Skin of body (tissue), 2 donors: ENCODE results near the gene RAD51B. TPM values are rescaled to one million over a fixed set of nuclear protein-coding genes. Genes with fewer than 3 reads are reported as not detected.
"Not testable (repeated sequence)": the region's sequence is repeated elsewhere in the genome, so short reads cannot be mapped to it uniquely, and the experiment has no call there.

Source experiments
- DNase-seq: peaks from one replicate; lab custom pipeline; 2025; lab: John Stamatoyannopoulos, UW
- total RNA-seq: library from RNA; depleted of rRNA; stranded (reverse); fragments of >200 nt; gene quantifications from one replicate; pipeline ENCODE4 v1.2.3, GENCODE V29; 2014

Gene RAD51B
- total RNA-seq, 1 donor from 2014 or later = 35.1 TPM

DNA sequence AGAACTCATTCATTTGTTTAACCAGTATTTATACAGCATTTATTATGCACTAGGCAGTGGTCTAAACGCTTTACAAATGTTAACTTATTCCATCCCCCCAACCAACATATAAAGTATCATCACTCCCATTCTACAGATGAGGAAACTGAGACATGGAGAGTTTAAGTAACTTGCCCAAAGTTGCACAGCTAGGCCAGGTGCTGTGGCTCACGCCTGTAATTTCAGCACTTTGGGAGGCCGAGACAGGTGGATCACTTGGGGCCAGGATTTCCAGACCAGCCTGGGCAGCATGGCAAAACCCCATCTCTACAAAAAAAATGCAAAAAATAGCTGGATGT, 935.4 kb downstream of the RAD51B start:
- DNase-seq = no peak

DNA sequence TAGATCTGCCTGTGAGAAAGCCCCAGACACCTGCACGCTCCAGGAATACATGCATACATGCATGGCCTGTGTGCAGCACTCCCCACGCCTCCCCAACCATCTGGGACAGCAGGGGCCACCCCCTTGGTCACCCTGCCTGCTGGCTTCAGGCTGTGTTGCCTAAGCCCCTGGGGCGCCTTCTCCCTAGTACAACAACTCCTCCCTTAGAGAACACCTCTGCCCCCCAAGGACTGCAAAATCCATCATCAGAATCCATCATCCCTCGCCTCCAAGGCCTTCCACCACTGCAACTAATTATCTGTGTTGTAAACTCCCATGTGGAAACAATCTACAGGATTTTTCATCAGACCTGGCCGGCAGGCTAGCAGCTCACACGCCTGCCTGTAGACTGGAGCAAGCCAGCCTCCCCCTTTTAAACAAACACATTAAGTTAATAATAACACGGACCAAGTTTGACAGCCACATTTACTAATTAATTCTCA, 936.5 kb downstream of the RAD51B start:
- DNase-seq = peak; percentile 55

DNA sequence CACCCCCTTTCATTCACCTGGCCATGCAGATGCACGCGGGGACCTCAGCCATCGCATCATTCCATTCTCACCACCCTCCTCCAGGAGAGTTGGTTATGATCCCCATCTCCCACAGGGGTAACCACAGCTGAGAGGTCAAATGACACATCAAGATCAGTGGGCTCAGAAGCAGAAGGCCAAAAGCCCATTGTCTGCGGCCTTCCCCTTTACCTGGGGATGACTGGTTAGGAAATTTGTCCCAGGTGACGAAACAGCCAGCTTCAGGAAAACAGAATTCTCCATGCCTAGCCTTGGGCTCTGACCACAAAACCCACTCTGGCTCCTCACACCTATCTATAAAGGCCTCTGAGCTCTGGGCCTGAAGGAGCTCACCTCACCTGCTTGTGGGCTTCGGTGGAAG, 937.2 kb downstream of the RAD51B start:
- DNase-seq = no peak

DNA sequence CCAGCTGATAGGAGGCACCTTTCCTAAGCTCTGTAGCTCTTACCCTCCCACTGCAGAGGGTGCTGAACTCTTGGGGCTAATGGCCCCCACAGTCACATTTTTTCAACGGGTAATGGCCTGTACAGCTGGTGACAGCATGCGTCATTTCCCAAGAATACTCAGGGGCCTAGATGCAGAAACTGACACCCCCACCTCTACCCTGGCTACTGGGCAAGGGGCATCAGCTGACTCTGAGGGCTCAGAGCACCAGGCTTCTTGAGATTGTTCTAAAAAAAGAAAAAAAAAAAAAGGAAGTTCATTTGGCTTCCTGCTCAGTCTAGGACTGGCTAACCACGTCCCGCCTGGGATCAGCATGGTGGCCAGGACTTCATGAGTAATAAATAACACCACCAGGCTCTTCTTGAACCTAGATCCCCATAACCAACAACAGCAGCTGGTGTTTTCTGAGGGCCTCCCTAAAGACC, 938.1 kb downstream of the RAD51B start:
- DNase-seq = no peak

DNA sequence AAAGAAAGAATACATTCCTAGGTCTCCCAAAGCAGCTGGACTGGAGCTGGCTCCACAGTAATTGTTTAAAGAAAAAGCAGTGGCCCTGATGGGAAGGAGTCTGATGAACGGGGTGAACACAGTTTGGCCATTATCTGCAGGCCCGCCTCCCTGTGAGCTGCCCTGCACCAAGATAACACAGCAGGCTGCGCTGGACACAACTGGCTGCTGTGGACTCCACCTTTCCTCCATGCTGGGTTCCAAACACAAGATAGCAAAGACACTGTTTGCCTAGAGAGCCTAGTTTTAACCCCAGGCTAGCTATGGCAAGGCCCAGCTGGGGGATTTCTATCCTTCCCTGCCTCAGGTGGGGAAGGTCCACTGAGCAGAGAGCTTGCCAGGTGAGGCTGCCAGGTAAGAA, 938.7 kb downstream of the RAD51B start:
- no peak for DNase-seq

DNA sequence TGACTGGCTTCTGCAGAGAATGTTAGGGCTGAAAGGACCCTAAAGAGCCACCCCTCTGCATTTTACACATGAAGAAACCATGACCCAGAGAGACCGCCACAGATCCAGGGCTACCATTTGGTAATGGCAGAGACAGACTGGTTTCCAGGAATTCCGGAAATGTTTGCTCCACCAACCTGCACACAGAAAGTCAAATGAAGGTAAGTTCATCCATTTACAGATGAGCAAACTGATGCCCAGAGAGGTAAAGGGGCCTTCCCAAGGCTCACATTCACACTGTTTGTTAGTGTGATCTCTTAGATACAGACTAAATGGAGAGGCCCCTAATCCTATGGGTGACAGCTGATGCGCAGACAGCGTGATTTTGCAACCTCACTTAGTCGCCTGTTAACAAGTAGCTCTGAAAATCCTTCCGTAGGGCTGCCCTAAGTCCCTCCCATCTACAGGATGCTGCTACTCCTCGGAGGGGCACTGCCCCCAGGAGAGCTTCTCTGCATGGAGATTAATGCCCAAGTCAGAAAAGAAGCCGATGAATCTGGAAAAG, 939.5 kb downstream of the RAD51B start:
- no peak for DNase-seq

DNA sequence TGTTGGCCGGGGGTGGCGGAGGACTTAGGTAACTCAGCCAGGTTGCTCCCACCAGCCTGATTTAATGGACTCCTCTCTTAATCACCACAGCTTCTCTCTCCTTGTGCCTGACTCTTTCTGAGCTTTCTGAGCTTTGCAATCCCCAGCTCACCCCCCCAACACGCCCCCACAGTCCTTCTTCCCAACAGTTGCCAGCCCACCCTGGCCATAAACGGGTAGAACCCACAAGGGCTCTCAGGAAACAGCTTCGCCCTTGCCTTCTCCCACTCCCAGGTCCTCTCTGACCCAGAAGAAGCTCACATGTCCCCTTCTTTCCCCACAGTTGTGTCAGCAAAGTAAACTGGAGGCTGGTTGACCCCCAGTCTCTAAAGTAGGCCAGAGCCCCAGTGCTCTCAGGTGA, 940.4 kb downstream of the RAD51B start:
- no peak for DNase-seq

DNA sequence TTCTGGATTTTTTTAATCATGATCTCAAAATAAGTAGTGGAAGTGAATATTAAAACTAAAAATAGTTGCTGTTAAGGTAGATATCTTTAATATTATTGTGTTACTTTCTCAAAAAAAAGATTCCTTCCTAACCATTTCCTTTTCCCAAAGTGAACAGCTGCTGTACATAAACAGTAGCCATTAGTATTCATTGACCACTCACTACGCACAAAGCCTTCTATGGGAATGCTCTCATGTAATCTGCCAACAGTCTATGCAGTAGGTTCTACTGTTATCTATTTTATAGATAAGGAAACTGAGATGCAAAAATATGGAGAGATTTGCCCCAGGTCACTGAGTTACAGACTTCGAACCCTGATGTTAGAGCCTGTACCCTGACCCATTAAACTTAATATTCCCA, 941.2 kb downstream of the RAD51B start:
- DNase-seq = no peak

DNA sequence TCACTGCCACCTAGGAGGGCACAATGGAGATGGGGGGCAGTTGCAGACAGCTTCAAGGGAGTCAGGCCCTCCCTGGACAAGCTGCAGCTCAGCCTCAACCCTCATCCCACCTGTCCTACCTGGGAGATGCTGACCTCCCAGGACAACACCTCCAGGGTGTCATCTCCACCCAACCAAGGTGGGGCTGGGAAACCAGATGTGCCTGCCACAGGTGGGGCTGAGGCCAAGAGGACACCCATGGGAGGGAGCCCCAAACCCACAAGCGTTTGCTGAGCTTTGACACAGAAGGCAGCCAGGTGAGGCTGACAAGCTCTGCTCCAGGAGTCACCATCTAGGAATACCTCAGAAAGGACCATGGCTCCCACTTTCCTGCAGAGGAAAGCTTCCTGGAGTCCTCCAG, 941.8 kb downstream of the RAD51B start:
- DNase-seq = no peak

DNA sequence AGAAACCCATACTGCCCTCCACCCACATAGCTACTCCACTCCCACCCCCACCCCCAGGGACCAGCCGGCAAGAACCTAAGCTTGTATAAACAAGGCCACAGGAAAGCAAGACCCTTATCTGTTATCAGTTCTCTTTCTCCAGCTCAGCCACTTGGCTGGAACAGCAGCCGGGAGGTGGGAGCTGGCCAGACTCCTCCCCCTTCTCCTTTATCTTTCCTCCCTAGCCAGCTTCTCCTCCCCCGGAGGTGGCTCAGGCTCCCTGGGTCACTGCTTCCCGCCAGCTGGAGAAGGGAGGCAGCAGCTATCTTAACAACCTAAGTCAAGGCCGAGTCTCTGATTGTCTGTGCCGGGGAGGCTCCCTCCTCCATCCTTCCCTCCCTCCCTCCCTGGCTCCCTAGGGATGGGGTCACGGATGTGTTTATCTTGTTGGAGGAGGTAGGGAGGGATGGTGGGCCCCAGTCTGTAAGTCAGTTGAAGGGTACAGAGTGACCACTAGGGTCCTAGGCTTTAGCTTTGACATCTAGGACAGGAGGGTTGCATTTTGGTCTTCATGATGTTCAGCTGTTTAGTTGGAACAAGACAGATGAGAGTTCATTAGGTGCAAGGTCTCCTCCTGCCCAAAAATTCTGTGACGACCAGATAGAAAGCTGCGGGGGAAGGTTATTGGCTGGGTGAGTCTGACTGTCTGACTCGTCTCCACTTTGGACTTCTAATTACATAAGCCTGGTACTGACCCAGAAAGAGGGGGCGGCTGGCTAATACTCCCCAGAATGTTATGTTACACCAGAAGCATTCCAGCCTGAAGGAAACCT, 943.6 kb downstream of the RAD51B start:
- DNase-seq = no peak

DNA sequence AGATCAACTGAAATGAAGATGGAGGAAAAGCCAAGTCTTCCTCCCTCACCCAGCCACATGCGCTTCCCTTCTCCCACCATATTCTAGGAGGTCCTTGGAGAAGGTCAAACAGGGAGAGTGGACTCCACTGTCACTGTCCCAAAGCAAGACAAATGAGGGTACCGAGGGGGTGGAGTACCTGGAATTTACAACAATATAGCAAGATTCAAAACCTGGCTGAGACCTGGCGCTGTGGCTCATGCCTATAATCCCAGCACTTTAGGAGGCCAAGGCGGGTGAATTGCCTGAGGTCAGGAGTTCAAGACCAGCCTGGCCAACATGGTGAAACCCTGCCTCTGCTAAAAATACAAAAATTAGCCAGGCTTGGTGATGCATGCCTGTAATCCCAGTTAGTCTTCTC, 944.3 kb downstream of the RAD51B start:
- not testable (repeated sequence) for DNase-seq

DNA sequence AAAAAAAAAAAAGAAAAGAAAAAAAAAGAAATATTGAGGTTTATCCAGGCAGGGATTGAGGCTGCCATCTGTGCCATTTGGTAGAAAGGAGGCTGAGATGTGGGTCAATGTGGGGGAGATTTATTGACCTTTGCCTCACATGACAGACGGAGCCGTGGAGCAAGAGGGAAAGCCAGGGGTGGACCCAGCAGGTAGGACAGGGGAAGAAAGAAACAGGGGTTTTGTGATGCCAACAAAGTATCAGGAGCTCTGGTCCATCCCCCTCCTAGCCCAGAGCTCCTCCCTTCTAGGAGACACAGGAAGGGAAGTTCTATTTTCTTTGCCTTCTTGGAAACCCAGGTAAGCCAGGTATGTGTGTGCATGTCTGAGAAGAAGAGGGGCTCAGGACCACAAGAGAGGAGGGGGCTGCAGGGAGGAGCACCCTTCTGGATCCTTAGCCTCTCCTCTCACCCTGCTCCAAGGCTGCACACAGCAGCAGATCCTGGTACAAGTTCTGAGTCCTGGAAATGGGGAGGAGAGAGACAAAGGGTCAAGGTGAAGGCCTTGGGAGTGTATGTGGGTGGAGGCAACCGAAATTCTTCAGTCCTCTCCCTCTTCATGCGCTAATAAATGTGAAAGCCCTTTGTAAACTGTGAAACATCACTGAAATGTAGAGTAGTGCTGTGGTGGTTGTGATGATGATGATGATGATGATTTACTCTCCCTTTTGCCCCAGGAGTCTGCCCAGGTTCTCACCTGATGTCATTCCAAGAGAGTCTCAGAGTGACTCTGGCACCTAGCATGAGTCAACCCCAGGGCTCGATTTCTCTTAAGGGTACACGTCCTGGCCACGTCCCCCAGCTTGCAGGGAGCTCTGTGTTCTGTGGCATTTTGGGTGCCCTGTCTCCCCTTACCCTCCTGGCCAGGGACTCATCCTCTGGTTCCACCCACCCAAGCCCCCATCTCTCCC, 947.0 kb downstream of the RAD51B start:
- no peak for DNase-seq

DNA sequence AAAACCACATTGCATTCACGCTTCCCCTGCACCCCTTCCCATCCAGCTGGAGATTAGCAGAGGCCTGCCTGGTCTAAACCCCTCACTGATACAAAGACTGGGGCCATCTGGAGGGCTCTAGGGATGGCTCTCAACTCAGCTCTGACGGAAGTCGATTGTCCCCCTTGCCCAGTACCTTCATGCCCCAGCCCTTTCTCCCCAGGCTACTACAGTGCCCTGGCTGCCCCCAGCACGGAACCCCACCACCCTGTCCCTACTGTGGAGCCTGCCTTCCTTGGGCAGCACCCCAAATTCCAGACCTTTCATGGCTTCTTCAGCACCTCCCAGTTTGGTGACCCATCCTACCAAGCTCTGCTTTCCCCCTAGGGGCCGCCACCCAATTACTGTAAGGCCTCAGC, 947.7 kb downstream of the RAD51B start:
- no peak for DNase-seq

DNA sequence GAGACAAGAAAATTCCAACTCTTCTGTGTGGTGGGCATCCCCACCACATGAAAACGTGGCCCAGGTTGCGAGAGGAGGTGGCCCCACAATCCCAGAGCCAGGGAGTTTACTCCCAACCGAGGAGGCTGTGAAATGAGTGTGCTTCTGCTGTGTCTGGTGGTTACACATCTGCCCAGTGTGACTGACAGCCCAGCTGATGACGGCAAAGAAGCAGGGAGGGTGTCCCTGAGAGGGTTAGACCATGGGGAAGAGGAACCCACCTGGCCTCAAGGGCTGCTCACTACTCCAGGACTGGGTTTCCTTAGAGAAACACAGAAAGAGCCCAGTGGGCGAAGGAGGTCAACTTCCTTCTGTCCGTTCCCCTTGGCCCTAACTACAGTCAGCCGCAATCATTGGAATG, 948.7 kb downstream of the RAD51B start:
- no peak for DNase-seq

DNA sequence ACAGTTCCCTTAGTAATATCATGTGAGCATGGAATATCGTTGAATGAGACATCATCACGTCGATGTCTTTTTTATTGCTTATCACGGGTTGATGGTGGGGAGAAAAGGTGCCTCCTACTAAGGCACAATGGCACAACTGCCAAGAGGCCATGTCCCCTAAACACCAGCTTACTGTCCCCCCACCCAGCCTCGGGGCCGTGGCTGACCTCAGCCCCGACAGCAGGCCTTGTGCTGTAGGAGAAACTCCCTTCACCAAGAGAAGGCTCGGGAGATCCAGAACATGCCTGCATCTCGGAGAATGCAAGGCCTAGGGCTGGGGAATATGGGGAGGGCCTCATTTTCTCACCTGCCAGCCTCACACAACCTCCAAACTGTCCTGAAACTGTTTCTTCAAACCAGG, 950.5 kb downstream of the RAD51B start:
- DNase-seq = no peak

DNA sequence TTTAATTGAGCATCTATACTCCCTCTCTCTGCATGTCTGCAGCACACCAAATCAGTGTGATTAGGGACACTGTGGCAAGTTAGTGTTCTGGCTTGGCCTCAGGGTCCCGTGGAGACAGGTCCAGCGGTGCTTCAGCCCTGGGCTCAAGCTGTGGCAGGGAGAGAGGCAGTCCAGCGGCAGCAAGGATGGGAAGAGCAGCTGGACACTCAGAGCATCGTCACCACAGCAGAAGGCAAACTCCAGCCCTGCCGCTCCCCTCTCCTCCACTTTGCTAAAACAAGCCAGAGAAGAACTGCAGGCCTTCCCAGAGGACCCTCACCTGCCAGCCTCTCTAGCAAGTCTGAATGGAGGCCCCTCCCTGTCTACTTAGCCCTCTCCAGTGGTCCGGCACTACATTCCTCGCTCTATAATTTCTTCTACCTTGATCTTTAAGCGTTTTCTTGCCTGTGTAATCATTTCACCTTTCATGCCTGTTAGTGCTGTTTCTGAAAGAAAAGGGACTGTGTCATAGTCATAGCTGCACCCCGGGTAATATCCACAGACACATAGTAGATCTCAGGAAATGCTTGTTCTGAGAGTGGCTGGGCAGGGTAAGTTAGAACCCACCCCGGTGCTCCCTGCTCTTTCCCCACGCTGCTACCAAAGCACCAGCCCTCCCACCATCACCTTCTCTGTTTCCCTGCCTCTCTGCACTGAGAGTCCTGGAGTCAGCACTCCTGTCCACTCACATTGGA, 951.1 kb downstream of the RAD51B start:
- DNase-seq = no peak

DNA sequence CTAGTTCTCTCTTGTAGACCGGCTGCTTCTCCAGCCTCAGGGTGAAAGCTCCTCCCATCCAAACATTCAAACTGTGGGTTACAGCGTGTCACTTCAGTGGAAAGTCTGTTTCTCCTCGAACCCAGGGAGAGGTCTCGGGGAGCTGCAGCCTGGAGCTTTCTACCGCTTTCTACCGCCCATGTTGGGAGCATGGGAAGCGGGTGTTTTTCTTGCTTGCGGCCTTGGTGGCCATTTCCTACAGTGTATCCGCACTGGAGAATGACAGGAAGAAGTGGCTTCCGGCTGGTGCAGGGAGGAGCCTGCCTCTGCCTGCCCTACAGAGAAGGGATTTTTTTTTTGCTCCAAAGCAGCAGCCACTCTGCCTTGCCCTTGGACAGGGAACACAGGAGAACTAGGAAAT, 952.1 kb downstream of the RAD51B start:
- no peak for DNase-seq

DNA sequence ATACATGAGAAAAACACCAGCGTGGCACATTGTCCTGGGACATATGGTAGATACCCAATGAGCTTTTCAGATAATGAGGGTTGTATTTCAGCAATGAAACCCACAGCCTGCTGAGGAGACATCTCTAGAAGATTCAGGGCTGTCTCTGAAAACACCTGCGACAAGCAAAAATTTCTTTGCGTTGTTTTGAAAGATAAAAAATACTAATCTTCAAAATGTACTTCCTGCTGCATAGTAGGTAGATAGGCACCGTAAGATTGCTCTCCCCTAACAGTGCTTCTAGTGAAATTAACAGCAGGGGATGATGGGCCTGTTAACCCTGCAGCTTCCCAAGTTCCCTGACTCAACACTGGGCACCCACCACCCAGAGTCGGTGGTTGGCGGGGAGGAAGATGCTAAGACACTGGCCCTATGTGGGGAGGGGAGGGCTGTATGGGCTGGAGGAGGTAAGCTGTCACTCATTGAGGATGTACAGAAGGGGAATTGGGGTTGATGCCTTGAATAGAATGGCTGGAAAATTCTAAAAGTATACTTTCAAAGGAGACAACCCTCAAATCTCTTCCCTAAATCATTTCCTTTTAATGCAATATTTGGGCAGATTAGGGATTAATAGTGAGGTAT, 953.3 kb downstream of the RAD51B start:
- no peak for DNase-seq

DNA sequence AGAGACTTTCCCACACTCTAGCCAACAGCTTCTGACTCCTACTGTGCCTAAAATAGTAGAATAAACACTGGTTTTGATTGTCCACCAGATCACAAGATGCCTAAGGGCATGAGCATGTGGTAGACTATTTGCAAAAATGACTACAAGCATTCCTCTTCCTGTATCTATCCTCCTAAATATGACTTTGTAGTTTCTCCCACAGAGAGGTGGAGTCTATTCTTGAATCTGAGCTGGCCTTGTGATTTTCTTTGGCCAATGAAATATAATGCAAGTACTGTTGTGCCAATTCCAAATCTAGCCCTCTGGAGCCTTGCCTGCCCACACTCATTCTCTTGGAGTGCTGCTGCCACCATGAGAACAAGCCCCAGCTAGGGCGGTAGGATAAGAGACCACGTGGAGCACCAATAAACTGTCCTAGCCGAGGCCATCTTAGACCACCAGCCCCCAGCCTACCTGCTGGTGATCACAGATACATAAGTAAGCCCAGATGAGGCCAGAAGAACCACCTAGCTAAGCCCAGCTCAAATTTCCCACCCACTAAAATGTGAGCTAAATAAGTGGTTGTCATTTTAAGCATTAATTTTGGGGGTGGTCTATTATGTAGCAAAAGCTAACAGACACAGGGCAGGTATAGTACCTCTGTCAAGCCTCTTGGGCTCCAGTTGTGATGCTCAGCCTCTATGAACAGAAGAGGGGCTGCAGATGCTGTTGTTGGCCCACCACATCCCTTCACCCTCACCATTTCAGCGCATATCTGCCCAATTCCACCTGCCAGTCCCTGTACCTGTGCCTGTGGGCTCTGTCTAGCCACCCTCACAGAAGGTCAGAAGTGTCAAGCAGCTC, 955.4 kb downstream of the RAD51B start:
- no peak for DNase-seq

DNA sequence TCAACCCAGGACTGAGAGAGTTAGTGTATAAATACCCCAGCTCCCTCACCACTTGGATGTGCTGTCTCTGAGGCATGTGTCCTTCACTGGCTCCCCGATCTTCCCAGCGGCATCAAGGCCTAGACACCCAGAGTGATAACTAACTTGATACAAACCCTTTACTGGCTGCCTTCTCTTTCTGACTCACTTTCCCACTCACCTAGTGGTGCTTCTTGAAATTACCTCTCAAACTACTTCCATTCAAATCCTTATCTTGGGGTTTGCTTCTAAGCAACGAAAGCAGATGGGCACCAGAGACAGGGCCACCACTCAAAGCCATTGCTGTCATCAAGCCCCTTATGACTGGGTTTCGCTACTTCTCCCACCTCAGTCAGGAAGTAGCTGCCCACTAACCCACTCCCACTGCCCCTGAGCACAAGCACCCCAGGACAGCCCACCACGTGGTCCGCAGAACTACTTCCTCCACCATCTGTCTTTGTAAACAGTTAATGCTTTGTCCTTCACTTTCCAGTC, 956.1 kb downstream of the RAD51B start:
- no peak for DNase-seq
